ENCODE measurements around the gene NCOA5. TPM values are rescaled to one million over a fixed set of nuclear protein-coding genes. Genes with fewer than 3 reads are reported as not detected.

Gene NCOA5
- total and polyA plus RNA-seq, 9 of the 15 experiments (the other 6 are each of a cell fraction or from before 2014, with no cell fraction given), result 3.9 to 22.8 (median 13.8) TPM

DNA sequence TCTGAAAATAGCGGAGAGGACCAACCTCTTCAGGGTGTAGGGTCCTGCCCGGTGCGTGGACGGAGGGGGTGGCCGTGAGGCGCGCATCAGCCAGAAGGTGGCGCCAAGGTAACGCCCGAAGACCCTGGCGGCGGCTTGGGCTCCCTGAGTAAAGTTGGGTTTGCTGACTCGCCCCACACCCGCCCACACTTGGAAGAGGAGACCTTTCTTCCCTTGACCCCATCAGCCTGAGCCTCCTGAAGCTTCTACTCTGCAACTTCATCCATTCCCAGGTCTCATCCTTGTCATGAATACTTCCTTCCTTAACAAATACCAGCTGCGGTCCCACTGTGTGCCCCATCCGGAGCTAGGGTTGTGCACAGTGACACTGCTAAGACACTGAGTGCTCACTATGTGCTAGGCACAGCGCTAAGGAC, 43.0 kb upstream of the NCOA5 start (continued):
- no peak for TF ChIP-seq RNF219 (CRISPR knock-in tag; IDR thresholded peaks at IDR 0.05)
- TF ChIP-seq ETV6 (IDR thresholded peaks at IDR 0.05; ENCODE audit: borderline replicate concordance in 1 of 2, low read depth in 2 of 2, low read length in 1 of 2), result no peak
- no peak for TF ChIP-seq ETV6 (CRISPR knock-in tag; IDR thresholded peaks at IDR 0.05; ENCODE audit: borderline replicate concordance)
- no peak for TF ChIP-seq PRDM10 (IDR thresholded peaks at IDR 0.05; ENCODE audit: partially characterized antibody)
- TF ChIP-seq HIVEP1 (CRISPR knock-in tag; IDR thresholded peaks at IDR 0.05), result no peak
- no peak for TF ChIP-seq ZBTB34 (CRISPR knock-in tag; IDR thresholded peaks at IDR 0.05)
- TF ChIP-seq, protein P1, sequence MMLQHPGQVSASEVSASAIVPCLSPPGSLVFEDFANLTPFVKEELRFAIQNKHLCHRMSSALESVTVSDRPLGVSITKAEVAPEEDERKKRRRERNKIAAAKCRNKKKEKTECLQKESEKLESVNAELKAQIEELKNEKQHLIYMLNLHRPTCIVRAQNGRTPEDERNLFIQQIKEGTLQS (IDR thresholded peaks at IDR 0.05), result no peak
- TF ChIP-seq, protein P1 (CRISPR knock-in tag; conservative IDR thresholded peaks at IDR 0.05), result no peak
- TF ChIP-seq ATF4 (CRISPR knock-in tag; IDR thresholded peaks at IDR 0.05), result no peak
- no peak for TF ChIP-seq HDAC2 (IDR thresholded peaks at IDR 0.05)
- no peak for TF ChIP-seq POLR2H (tag; IDR thresholded peaks at IDR 0.05; ENCODE audit: low read depth)
- TF ChIP-seq MBD2 (IDR thresholded peaks at IDR 0.05; ENCODE audit: borderline replicate concordance, low read depth), result no peak
- TF ChIP-seq STAT5B (CRISPR knock-in tag; IDR thresholded peaks at IDR 0.05), result no peak
- TF ChIP-seq, protein P2, sequence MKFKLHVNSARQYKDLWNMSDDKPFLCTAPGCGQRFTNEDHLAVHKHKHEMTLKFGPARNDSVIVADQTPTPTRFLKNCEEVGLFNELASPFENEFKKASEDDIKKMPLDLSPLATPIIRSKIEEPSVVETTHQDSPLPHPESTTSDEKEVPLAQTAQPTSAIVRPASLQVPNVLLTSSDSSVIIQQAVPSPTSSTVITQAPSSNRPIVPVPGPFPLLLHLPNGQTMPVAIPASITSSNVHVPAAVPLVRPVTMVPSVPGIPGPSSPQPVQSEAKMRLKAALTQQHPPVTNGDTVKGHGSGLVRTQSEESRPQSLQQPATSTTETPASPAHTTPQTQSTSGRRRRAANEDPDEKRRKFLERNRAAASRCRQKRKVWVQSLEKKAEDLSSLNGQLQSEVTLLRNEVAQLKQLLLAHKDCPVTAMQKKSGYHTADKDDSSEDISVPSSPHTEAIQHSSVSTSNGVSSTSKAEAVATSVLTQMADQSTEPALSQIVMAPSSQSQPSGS (CRISPR knock-in tag; IDR thresholded peaks at IDR 0.05), result no peak
- TF ChIP-seq ZNF79 (CRISPR knock-in tag; IDR thresholded peaks at IDR 0.05; ENCODE audit: low read depth), result no peak
- TF ChIP-seq ELF1 (tag; IDR thresholded peaks at IDR 0.05), result no peak
- TF ChIP-seq COPS2 (conservative IDR thresholded peaks at IDR 0.05), result no peak
- TF ChIP-seq BACH1 (tag; IDR thresholded peaks at IDR 0.05), result no peak
- no peak for TF ChIP-seq SP2 (IDR thresholded peaks at IDR 0.05; ENCODE audit: extremely low read depth, low read depth, low read length, poor library complexity, severe bottlenecking)
